HG03575 (cell line): ENCODE results near the gene TMEM200A.

Source experiments
- ATAC-seq: cut with Tn5 transposase; IDR thresholded peaks from one replicate; pipeline ENCODE4 v1.9.1; 2021; ENCODE audit not compliant: unreplicated experiment, insufficient number of reproducible peaks, low FRiP score; ENCODE audit errors: extremely low read depth

The TMEM200A gene

DNA sequence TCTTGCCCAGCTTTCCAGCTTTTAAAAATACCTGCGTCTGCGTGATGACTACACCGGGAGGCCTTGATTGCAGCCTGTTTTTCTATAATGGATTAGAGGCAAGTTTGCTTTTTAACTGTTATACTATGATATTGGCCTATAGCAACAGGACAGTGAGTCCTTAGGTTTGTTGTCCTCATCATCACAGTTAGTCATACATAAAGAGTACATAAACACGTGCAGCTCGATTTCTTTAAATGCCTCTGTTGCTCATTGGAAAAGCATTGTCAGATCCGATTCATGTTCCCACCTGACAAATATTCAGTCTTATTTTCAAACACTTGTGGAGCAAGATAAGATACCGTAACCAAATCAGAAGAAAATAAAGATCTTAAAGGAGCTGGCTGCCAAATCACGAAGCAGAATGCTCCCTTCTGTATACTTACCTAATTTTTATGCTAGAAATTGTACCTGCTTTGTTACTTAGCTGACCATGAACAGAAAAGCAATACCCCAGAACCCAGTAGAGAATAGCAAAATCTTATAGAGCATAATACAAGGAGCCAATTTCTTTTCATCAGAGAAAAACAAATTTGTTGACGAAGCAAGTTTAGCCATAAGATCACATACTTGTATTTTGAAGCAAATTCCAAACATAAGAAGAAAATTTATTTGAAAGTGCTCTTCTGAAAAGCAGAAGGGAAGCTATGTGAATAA is 100.4 kb downstream of the TMEM200A start:
- no peak for ATAC-seq

DNA sequence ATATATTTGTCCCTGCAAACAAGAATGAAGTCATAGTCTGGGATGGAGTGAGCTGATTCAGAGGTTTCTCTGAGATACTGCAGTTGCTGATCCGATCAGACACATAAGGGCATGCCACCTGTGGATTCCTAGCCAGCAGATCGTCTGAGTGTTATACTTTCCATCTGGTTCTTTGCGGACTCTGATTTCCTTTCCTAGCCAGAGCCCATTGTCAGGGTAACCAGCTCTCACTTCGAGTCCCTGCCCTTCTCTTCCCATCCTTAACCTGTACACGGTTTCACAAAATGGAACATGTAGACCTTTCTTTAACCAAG is 100.9 kb downstream of the TMEM200A start:
- ATAC-seq: no peak

DNA sequence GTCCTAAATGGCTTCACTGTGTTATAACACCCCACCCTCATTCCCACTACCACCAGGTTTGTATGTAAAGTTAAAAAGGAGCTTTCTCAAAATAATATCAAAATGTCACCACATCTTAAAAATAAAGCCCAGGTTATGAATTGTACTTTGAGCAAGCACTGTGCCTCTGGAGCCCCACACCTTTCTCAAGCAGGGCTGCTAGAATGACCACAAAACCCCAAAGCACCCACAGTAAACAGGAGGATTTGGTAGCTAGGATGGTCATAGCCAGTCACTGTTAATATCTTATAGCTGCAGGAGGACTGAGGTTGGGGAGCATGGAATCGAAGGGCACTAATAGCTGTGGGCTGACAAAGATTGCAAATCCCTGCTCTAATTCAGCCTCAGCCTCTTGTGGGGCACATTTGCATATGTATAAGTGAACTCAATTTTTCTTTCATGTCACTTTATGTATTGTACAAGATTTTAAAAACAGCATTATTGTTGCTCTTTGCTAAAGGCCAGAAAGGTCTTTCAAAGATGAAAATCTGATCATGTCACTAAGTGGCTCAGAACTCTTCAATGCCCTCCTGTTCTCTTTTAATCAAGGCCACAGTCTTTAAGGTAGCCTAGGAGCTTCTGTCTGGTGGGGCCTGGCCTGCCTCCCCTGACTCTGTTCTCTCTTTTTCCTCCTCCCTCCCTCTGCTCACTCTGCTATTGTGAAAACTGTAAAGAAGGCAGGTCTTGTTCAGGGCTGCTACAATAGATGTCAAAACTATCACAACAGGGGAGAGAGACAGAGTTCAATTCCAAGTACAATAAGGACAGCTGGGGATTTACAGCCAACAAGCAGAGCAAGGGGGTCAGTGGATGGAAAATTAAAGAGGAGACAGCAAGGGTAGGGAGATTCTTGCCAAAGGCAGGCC is 101.6 kb downstream of the TMEM200A start:
- ATAC-seq: no peak

DNA sequence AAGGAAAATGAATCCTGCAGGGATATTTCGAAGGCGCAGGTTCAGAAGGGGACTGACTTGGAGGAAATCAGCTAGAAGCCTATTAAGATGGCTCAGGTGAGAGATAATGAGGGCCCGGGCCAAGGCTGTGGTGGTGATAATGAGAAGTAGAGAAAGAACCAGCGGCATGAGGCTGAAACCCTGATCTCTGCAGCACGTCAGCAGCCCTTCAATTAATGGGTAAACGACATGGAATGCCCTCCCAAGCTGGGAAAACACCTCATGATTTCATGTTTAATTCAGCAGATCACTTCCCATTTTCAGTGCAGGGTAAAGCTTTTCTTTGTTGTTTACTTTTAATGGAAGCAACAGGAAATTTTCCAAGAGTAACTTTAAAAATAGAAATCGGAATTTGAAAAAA is 104.9 kb downstream of the TMEM200A start:
- no peak for ATAC-seq

DNA sequence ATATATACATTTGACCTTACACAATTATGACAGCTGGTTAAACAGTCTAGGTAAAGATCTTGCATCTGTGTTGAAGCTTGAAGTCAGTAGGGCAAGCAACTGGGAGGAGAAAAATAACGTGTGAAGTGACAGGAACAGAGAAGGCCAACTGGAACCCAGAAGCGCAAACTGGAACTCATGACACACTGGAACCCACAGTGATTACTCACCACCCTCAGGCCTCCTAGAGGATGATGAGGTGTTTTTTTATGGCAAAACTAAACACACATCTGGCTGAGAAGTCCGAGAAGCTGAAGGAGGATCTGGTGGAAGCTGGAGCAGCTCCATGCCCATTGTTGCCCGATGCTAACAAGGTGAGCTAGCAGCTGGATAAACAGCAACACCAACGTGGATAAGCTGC is 108.1 kb downstream of the TMEM200A start:
- no peak for ATAC-seq

DNA sequence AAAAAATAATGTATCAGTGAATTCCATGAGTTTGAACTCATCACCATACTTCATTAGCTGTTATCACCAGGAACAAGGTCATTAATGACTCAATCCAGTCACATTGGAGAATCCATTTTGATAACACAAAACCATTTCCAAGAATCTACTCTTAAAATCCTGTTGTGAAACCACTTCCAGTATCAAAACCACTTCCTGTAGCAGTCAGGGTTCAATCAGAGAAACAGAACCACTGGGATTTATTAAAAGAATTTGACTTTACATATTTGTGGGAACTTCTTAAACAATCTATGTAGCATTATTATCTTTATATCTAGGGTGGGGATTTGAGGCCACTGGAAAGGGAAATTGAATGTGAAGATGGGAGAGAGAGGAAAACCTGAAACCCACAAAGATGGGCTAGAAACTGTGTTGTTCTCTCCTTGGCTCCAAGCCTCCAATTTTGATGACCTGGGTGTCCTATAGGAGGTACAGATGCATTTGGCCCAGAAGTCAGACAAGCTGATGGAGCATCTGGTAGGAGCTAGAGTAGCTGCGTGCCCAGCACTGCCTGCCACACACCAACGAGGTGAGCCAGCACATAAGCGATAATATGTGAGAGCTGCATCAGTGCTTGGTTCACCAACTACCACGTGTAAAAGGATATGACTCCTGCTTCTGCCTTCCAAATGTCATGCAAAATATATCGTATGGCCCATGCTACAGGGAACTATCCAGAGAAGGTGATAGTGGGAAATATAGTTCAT is 117.0 kb downstream of the TMEM200A start:
- no peak for ATAC-seq

DNA sequence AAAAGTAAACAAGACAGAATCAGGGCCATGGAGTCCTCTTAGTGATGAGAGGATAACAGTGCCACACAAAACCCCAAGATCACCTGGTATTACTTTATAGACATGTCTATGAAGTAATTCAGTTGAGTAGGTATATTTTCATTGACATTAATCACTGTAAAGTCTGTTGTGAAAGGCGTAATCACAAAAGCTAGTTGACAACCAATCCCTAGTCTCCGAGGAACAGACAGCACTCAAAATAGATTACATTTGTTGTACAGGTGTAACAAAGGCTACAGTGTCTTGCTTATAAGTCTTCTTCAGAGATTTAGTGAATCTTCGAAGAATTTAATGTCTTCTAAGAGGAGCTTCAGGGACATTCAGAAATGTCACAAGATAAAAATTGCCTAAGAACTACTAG is 120.1 kb downstream of the TMEM200A start:
- no peak for ATAC-seq

DNA sequence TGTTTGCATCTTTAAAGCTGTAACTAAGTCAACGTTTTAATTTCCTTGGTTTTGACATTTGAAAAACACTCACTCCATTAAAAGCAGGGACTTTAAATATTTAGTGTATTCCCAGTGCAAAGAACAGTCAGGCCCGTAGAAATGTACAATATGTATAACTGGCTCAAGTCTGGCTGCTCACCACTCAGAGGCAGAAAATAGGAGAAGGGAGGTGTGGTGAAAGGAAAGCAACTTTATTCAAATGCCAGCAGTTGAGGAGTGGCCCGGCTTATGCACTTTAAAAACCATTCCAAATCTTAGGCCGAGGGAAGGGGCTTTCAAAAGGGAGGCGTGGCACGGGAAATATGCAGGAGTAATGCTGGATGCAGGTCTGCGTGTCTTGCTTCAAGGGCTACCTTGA is 120.6 kb downstream of the TMEM200A start:
- no peak for ATAC-seq

DNA sequence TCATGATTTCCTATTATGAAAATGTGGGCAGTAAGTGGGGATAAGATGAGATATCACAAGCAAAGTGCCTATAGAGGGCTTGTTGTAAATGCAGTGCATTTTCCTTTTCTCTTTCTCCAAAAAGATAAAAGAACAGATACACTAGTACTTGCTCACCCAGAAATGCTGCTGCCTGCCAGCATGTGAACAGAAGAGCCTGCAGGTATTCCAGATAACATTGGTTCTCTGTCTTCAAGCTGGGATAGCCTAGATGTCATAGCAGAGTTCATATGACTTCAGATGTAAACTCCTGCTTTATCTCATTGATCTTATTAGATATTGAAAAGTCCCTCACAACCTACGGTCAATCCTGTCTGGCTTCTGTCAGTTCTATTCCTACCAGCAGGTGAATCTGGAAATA is 123.7 kb downstream of the TMEM200A start:
- no peak for ATAC-seq
